ENCODE results near the gene RET.

- TF ChIP-seq CTCF (IDR thresholded peaks at IDR 0.05) (no peak), EP300 (IDR thresholded peaks at IDR 0.05) (no peak), POLR2A (IDR thresholded peaks at IDR 0.05) (no peak)
Observed at GRCh38 chr10:43094085-43094484, 17.2 kb downstream of the RET start.

All from sigmoid colon (tissue), 4 donors.